Right renal pelvis (tissue), 4 donors: ENCODE results near the gene P2RX6. TPM values are rescaled to one million over a fixed set of nuclear protein-coding genes. Genes with fewer than 3 reads are reported as not detected.
A peak's percentile ranks its signal among the peaks of the same experiment; 100 is the strongest.
"Not testable (repeated sequence)": the region's sequence is repeated elsewhere in the genome, so short reads cannot be mapped to it uniquely, and the experiment has no call there.

Experiments
- DNase-seq, 4 donors: peaks; one replicate each; pipeline ENCODE4 v3.0.0-alpha.2; 2013; ENCODE audit warnings: low read depth in 4 of 4, low spot score in 3 of 4, missing footprints in 1 of 4
- polyA plus RNA-seq, 4 donors: library from polyadenylated mRNA; unstranded; fragments of 120-200 nt; gene quantifications; one replicate each; pipeline ENCODE4 v1.2.1, GENCODE V29; 2013; ENCODE audit not compliant: insufficient read length in 4 of 4

The P2RX6 gene
- polyA plus RNA-seq, 4 donors, result 1.3 to 1.8 (median 1.5) TPM

DNA sequence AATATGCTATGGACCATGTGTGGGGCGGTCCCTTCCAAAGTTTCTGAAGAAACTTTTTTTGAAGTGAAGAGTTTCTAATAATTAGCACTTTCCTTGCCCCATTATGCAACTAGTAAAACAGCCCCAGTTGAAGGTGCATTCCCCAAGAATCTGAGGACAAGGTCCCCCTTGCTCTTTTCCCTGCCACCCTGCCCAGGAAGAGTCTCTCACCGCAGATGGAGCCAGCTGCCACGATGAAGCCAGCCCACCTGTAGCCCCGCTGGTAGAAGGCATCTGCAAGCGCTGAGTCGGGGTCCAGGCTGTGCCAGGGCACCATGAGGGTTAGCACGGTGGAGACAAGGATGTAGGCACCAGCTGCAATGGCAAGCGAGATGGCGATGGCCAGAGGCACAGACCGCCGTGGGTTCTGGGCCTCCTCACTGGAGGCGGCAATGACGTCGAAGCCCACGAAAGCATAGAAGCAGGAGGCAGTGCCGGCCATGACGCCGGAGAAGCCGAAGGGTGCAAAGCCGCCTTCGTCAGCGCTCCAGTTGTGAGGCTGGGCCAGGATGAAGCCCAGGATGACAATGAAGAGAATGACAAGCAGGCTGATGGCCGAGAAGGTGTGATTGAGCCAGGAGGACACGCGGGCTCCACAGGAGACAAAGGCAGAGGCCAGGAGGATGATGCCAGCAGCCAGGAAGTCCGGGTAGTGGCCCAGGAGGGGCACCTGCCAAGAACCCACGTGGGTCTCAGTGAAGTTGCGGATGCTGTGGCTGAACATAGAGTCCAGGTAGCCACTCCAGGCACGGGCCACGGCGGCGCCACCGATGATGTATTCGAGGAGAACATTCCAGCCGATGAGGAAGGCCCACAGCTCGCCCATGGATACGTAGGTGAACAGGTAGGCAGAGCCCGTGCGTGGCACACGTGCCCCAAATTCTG, 15.9 kb downstream of the P2RX6 start:
- no peak for DNase-seq

DNA sequence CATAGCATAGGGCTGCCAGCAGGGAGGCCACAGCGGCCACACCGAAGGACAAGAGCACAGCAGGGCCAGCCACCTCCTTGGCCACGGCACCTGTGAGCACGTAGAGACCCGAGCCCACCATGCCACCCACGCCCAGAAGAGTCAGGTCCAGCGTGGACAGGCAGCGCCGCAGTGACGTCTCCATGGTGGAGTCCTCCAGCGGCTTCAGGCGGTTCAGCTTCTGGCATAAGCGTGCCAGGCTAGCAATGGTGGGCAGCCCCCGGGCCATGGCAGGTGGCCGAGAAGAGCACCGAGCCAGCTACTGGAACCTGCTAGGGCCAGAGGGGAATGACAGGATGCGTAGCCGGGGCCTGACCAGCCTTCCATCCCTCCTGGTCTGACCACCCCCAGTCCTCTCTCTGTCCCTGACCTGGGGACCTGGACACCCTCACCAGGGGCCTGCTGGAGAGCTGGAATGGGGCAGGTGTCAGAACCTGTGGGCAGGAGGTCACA, 16.6 kb downstream of the P2RX6 start:
- no peak for DNase-seq

- DNase-seq, result no peak
Measured at GRCh38 chr22:21032037-21032867, 17.3 kb downstream of the P2RX6 start, which contains the start of gene SLC7A4. Gene SLC7A4, minus strand, starts transcription at chr22:21032561. Its CDS starts 749 bp downstream, at chr22:21031812.

- no peak for DNase-seq
Measured at GRCh38 chr22:21032868-21033688, 18.1 kb downstream of the P2RX6 start.

DNA sequence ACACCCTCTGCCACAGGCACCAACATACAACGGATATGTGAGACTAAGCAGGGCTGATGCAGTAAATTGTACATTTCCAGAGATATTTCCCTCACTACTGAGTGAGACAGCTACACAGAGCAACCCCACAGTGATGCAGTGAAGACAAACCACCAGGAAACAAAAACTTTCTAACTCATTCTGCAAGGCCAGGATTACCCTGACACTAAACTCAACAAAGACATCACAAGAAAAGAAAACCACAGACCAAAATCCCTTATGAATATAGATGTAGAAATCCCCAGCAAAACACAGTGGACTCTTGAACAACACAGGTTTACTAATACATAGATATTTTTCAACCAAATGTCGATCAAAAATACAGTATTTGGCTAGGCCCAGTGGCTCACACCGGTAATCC, 18.9 kb downstream of the P2RX6 start:
- DNase-seq, result no peak

DNA sequence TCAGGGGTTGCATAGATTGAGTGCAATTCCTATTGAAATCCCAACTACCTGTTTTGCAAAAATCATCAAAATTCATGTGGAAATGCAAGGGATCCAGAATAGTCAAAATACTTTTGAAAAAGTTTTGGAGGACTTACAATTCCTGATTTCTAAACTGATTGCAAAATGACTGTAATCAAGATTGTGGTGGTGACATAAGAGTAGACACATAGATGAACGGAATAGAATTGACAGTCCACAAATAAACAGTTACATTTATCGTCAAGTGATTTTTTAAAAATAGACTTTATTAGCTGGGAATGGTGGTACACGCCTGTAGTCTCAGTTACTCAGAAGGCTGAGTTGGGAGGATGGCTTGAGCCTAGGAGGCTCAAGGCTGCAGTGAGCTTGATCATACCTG, 20.0 kb downstream of the P2RX6 start:
- DNase-seq, result no peak

- DNase-seq, result no peak
Measured at GRCh38 chr22:21038405-21038804, 23.4 kb downstream of the P2RX6 start.

- not testable (repeated sequence) for DNase-seq
Measured at GRCh38 chr22:21039158-21039557, 24.2 kb downstream of the P2RX6 start.

DNA sequence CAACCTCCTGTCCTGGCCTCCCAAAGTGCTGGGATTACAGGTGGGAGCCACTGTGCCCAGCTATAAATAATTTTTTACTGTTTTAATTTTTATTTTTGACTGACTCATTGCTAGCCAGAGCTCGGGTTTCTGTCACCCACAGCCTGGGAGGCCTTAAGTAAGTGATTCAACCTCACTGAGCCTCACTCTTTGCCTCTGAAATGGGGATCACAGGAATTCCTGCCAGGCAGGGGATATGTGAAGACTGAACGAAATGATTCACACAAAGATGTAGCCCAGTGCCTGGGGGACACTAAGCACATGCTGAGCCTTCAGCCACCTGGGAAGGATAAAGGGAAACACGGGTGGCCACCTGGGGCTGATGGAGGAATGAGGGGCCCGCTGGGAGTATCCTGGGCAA, 27.0 kb downstream of the P2RX6 start:
- DNase-seq, result no peak

DNA sequence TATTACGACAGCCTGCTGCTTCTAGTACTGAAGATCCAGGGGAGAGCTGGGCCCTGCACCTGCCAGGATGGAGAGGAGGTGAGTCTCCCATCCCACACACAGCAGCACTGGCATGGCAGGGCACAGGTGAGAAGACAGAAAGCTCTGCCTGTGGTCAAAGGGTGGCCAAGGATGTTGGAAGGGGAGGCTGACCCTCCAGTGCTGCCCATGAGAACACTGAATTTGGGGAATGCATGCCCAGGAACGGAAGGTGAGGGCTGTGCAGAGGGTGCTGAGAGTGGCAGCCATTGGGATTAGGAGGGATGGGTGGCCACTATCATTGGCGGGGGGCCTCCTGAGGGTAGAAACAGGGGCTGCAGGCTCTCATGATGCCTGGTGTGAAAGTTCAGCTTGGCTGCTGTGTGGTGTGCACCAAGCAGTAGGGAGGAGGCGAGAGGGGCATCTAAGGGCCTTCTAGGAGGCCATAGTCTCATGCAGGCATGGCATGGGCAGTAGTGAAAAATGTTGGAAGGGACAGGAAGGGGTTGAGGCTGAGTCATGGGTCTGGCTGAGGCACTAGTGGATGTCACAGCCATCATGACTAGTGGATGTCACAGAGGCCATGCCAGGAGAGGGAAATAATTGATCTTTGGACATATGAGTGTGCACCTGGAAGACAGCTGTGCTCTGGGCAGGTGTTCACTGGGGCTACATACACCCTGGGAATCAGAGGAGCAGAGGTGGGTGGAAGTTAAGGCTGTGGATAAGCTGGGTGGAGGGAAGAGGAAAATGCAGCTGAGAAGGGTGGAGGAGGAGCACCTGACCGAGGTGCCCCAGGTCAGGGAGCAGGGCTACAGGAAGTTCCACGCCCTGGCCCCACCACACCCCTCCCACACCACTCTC, 28.3 kb downstream of the P2RX6 start:
- DNase-seq, result no peak

DNA sequence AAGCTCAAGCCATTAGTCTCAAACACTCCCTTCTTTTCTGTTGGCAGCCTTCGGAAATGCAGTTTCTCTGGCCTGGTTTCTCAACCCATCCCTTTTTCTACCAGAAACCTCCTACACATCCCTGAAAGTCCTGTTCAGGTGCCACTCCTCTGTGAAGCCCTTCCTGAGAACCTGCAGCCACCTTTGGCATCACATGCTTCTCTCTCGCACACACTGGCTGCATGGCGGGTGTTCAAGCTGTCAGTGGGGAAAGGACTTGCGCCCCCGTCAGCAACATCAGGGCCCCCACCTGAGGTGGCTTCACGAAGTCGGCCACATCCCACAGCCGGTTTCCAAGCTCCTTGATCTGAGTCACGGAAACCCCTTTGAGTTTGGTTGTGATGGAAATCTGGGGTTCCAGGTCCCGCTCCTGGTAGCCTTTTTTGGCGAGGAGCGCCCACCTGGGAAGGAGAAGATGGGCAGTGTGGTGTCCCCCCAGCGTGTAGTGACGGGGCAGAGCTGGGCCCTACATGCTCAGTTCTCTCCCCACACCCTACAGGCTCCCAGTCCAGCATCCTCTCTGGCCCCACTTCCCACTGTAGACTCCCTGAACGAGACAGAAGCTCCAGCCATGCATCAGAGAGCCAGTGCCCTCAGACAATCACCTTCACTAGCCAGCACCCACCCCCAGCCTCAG, 29.0 kb downstream of the P2RX6 start:
- DNase-seq, result no peak

DNA sequence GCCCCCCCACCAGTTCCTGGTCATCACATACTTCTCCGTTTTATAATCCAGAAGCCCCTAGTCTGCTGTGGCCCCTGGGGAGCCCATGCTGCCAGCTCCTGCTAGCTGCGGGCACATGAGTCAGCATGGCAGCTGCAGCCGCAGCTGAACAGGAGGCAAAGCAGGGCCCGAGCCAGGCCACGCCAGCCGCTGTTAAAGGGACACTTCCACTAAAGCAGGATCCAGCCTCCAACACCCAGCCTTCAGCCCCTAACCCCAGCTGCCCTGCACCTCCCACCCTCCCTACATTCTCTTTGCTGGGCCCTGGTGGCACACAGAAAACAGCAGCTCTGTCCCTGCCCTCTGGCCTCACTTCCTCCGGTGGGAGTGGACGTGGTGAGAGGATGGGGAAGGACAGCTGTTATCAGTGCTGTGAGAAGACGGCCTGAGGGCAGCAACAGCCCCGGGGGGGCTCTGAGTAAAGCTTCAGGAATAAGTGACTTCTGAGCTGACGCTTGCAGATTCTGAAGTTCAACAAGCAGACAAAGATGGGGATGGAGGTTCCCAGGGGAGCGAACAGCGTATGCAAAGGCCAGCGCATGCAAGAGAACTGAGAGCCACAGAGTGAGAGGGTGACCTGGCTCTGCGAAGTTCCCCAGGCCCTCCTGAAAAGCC, 30.1 kb downstream of the P2RX6 start:
- no peak for DNase-seq

GRCh38 chr22:21045585-21046294, 30.8 kb downstream of the P2RX6 start, which contains the start of gene LRRC74B:
Gene LRRC74B, plus strand, starts transcription at chr22:21045946. Its CDS starts 41 bp downstream, at chr22:21045987.
- peak; percentile 70 to 83 (median 76) for DNase-seq

DNA sequence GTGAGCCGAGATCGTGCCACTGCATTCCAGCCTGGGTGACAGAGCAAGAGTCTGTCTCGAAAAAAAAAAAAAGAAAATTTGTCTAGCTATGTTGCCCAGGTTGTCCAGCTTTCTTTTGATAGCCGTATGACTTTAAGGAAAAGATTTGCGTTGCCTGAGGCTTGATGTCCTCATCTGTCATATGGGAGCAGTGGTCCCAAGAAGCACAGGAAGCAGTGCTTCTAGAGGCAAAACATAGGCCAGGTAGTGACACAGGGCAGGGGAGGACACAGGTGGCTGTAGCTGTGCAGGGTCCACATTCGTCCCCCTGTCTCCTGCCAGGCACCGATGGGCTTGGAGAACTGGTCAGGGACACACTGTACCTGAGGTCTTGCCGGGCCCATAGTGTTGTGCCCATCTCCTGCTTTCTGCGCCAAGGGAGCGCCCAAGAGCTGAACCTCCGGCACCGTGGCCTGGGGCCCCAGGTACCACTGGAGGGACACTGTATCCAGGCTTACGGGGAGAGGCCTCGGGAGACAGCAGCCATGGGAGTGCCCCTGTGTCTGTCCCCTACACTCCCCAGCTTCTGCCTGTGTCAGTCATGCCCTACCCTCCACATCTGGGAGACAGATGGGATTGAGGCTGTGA, 32.2 kb downstream of the P2RX6 start:
- DNase-seq, result no peak

DNA sequence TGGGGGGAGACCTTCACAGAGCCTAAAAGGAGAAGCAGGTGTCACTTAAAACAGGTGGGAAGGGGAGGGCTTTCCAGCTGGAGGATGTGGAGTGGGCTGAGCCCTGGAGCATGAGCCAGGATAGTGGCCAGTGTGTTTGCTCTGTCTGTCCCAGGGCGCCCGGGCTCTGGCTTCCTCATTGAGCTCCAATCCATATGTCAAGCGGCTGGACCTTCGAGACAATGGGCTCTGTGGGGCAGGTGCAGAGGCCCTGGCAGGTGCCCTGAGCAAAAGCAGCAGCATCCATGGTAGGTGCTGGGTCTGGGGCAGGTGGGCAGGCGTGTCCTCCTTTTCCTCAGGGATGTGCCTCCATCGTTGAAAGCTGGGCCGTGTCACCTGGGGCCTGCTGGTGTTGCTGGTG, 32.8 kb downstream of the P2RX6 start:
- DNase-seq, result no peak

GRCh38 chr22:21048448-21048847, 33.5 kb downstream of the P2RX6 start:
- not testable (repeated sequence) for DNase-seq

DNA sequence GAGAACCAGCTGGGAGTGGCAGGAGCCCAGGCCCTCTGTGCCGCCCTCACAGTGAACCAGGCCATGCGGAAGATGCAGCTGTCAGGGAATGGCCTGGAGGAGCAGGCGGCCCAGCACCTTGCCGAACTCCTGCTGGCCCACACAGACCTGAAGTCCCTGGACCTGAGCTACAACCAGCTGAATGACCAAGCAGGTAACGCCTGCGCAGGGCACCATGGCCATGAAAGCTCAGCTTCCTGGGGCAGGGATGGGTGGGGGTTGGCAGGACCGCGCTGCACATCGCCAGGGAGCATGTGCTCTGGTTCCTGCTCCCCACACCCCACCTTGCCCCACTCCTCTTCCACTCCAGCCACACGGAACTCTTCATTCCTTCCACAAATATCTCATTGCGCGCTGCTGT, 34.0 kb downstream of the P2RX6 start:
- not testable (repeated sequence) for DNase-seq
